Lung (tissue), 12 donors: Measurements from ENCODE around the gene RSPH1. TPM values are rescaled to one million over a fixed set of nuclear protein-coding genes. Genes with fewer than 3 reads are reported as not detected.

Experiments used
- ATAC-seq: fragments of 200-7000 bp; cut with Tn5 transposase; one replicate; pipeline ENCODE4 v1.9.1; 2020; ENCODE audit warnings: moderate number of reproducible peaks; ENCODE audit not compliant: insufficient read depth, low FRiP score
- DNase-seq, 3 donors: peaks; one replicate each; pipeline ENCODE4 v3.0.0-alpha.2; 2013 to 2017
- H3K27ac ChIP-seq, 2 donors: one replicate each; pipeline ENCODE4 v1.5.1; 2013; ENCODE audit warnings: mild to moderate bottlenecking in 2 of 2, moderate library complexity in 2 of 2, control low read depth in 1 of 2, inconsistent platforms in 1 of 2, low read depth in 1 of 2, low read length in 1 of 2
- H3K27me3 ChIP-seq, 3 donors: one replicate each; pipeline ENCODE4 v1.5.1; 2013; ENCODE audit warnings: low read length in 2 of 3; ENCODE audit not compliant: control insufficient read depth in 3 of 3, insufficient read depth in 3 of 3
- H3K36me3 ChIP-seq, 4 donors: one replicate each; pipeline ENCODE4 v1.5.1; 2013; ENCODE audit warnings: low read length in 4 of 4, mild to moderate bottlenecking in 1 of 4, moderate library complexity in 1 of 4; ENCODE audit not compliant: control insufficient read depth in 4 of 4, insufficient read depth in 4 of 4
- H3K4me1 ChIP-seq, 5 donors: one replicate each; pipeline ENCODE4 v1.5.1; 2013; ENCODE audit warnings: low read length in 5 of 5, mild to moderate bottlenecking in 2 of 5, moderate library complexity in 1 of 5; ENCODE audit not compliant: control insufficient read depth in 5 of 5, insufficient read depth in 5 of 5
- H3K4me3 ChIP-seq: one replicate; pipeline ENCODE4 v1.5.1; 2013; ENCODE audit warnings: mild to moderate bottlenecking, control low read depth, moderate library complexity
- H3K9ac ChIP-seq, 2 donors: one replicate each; pipeline ENCODE4 v1.5.1; 2013; ENCODE audit warnings: low read length in 2 of 2, control low read depth in 1 of 2; ENCODE audit not compliant: insufficient read depth in 1 of 2
- H3K9me3 ChIP-seq, 4 donors: one replicate each; pipeline ENCODE4 v1.5.1; 2013; ENCODE audit warnings: low read length in 3 of 4, mild to moderate bottlenecking in 1 of 4, moderate library complexity in 1 of 4; ENCODE audit not compliant: control insufficient read depth in 4 of 4, insufficient read depth in 3 of 4
- WGBS, 2 donors: extraction: QIAGEN DNeasy Blood & Tissue Kit; methylation state at CpG; one replicate each; pipeline ENCODE4 v1.1.7; 2013; 5-methylcytosine and 5-hydroxymethylcytosine counted together
- polyA plus RNA-seq, 2 donors: library from polyadenylated mRNA; stranded (reverse); fragments of 200-250 nt; gene quantifications; one replicate each; pipeline ENCODE4 v1.2.1, GENCODE V29; 2013
- total RNA-seq, 2 donors: library from RNA; depleted of rRNA in 1 of 2; stranded (reverse); fragments of >200 nt in 1 of 2; gene quantifications; one replicate each; pipeline ENCODE4 v1.2.1, GENCODE V29; 2014 to 2021
- TF ChIP-seq, protein P1 (sequence below): IDR thresholded peaks from 2 replicates; pipeline ENCODE4 v1.5.1; 2012; ENCODE audit warnings: mild to moderate bottlenecking; ENCODE audit errors: control extremely low read depth, extremely low read depth
- donor health status: control.
- donor health status: control.
- donor health status: Bipolar disorder and iron deficiency.
- donor health status: healthy.
- donor health status: DM: yes; HTN: yes; CAD: no.

The RSPH1 gene
- total and polyA plus RNA-seq, 4 donors: 17.6 to 46.9 (median 27.7) TPM

DNA sequence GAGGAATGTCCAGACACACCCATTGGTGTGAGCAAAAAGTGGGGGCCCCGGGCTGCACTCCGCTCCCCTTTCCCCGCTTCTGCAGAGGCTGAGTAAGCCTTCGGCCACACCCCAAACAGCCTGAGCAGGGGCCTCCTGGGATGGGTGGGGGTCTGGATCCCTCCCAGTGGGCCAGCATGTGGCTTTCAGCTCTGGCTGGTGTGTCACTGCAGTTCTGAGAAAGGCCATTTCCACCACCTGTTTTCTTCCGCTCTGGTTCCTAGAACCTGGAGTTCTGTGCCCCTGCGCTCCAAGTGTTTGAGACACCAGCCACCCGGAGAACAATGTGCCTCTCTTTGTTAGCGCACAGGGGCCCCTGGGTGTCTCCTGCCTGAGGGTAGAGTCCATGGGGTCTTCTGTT lies 48.5 kb upstream of the RSPH1 start:
- Histone ChIP-seq H3K9ac (no peak overlapping the region), H3K4me1 (no peaks in the 10 kb centered on the region), H3K4me3 (no peak overlapping the region), H3K9me3 (no peaks in the 10 kb centered on the region), H3K27ac (no peak overlapping the region), H3K36me3 (peaks cover 0 to 65% (median 0%) of the 10 kb centered on the region in 4 donors), H3K27me3 (no peaks in the 10 kb centered on the region)
- TF ChIP-seq, protein P1, sequence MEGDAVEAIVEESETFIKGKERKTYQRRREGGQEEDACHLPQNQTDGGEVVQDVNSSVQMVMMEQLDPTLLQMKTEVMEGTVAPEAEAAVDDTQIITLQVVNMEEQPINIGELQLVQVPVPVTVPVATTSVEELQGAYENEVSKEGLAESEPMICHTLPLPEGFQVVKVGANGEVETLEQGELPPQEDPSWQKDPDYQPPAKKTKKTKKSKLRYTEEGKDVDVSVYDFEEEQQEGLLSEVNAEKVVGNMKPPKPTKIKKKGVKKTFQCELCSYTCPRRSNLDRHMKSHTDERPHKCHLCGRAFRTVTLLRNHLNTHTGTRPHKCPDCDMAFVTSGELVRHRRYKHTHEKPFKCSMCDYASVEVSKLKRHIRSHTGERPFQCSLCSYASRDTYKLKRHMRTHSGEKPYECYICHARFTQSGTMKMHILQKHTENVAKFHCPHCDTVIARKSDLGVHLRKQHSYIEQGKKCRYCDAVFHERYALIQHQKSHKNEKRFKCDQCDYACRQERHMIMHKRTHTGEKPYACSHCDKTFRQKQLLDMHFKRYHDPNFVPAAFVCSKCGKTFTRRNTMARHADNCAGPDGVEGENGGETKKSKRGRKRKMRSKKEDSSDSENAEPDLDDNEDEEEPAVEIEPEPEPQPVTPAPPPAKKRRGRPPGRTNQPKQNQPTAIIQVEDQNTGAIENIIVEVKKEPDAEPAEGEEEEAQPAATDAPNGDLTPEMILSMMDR: no peak
- DNase-seq: no peak
- WGBS, 2 donors: 95 to 97% methylated on average over 8 of the region's 8 CpGs
- no peak for ATAC-seq

DNA sequence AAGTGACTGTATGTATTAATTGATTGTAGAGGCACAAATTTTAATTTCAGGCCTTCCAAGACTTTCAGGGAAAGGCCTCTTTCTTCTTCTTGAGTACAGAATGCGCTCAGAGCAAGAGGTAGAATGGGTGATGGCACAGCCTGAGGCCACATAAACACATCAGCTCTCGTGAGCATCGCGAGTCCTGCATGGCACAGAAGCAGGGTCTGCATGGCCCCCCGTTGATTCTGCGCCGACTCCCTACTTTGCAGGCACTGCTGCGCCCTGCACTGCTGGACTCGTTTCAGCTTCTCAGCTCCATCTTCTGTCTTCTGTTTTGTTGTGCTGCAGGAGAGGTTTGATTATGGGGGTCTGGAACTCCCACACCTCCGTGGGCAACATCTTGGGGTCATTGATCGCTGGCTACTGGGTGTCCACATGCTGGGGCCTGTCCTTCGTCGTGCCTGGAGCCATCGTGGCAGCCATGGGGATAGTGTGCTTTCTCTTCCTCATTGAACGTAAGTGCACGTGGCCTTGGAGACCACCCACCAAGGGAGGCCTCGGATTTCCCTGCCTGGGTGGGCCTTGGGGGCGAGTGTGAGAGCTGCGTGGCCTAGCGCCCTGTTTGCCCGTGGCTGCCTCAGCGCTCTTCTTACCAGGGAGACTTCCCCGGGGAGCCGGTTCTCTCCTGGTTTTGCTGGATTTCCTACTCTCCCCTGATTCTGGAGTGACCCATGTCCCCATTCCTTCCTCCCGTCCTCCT lies 47.3 kb upstream of the RSPH1 start:
- Histone ChIP-seq H3K36me3 (peaks cover 0 to 60% (median 0%) of the 10 kb centered on the region in 4 donors), H3K27ac (no peak overlapping the region), H3K4me1 (no peaks in the 10 kb centered on the region), H3K4me3 (no peak overlapping the region), H3K27me3 (no peaks in the 10 kb centered on the region), H3K9ac (no peak overlapping the region), H3K9me3 (no peaks in the 10 kb centered on the region)
- DNase-seq (no peak), ATAC-seq (no peak)
- TF ChIP-seq, protein P1: no peak
- 93 to 94% methylated on average over 25 of the region's 25 CpGs for WGBS, 2 donors

DNA sequence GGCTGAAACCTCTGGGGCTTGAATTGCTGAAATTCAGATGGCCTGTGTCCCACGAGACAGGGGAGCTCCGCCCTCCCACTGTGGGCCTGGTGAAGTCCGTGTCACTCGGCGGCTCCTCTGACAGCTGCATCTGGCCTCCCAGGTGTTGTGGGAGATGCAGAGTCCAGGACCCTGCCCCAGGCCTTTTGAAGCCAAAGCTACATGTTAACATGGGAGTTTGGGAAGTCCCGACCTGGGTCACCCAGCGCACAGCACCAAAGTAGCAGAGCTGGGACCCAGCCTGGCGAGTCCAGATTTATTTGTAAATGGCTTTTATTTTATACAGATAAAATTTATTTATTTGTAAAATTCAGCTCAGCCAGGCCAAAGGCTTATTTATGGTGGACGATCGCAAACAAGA lies 46.6 kb upstream of the RSPH1 start:
- H3K36me3 ChIP-seq: peaks cover 0 to 53% (median 0%) of the 10 kb centered on the region in 4 donors
- no peak overlapping the region for H3K27ac ChIP-seq
- H3K4me1 ChIP-seq: no peaks in the 10 kb centered on the region
- no peak overlapping the region for H3K4me3 ChIP-seq
- ATAC-seq: no peak
- no peaks in the 10 kb centered on the region for H3K27me3 ChIP-seq
- H3K9ac ChIP-seq: no peak overlapping the region
- DNase-seq: no peak
- H3K9me3 ChIP-seq: no peaks in the 10 kb centered on the region
- TF ChIP-seq, protein P1: no peak
- 90 to 94% methylated on average over 10 of the region's 10 CpGs for WGBS, 2 donors
